CD14-positive monocyte (primary cell): Measurements from ENCODE around the gene GIMAP8. TPM values are rescaled to one million over a fixed set of nuclear protein-coding genes. Genes with fewer than 3 reads are reported as not detected.

Source experiments
- DNase-seq, 3 donors: peaks; one replicate each; pipeline ENCODE4 v3.0.0-alpha.2; 2011 to 2022
- H2AFZ ChIP-seq: 2 replicates; pipeline ENCODE4 v1.6.0; 2012; ENCODE audit warnings: mild to moderate bottlenecking, low read depth, low read length, inconsistent platforms; ENCODE audit not compliant: insufficient read depth, poor library complexity, severe bottlenecking
- H3K27ac ChIP-seq, 2 donors: 1 replicate in 1 of 2; 2 replicates in 1 of 2; pipeline ENCODE4 v1.5.1; 2012 to 2013; ENCODE audit warnings: low read length in 2 of 2, control low read depth in 1 of 2, inconsistent platforms in 1 of 2, low read depth in 1 of 2, mild to moderate bottlenecking in 1 of 2
- H3K27me3 ChIP-seq, 2 donors: one replicate each; pipeline versions ENCODE4 v1.6.0 to v1.6.1; 2011 to 2013; ENCODE audit warnings: low read length in 2 of 2; ENCODE audit not compliant: control insufficient read depth in 2 of 2, insufficient read depth in 2 of 2
- H3K36me3 ChIP-seq, 2 donors: replicated peaks in 1 of 2; 1 replicate in 1 of 2; 2 replicates in 1 of 2; pipeline versions ENCODE4 v1.5.1 to v1.6.1; 2012 to 2013; ENCODE audit warnings: low read length in 2 of 2, control low read depth in 1 of 2, inconsistent platforms in 1 of 2, mild to moderate bottlenecking in 1 of 2; ENCODE audit not compliant: insufficient read depth in 2 of 2, control insufficient read depth in 1 of 2
- H3K4me1 ChIP-seq, 2 donors: 1 replicate in 1 of 2; 2 replicates in 1 of 2; pipeline versions ENCODE4 v1.5.1 to v1.6.1; 2012 to 2013; ENCODE audit warnings: low read length in 2 of 2, control low read depth in 1 of 2, inconsistent platforms in 1 of 2, mild to moderate bottlenecking in 1 of 2, moderate library complexity in 1 of 2; ENCODE audit not compliant: insufficient read depth in 2 of 2, control insufficient read depth in 1 of 2
- H3K4me2 ChIP-seq: replicated peaks from 2 replicates; pipeline ENCODE3; 2012; ENCODE audit warnings: low read length, moderate library complexity, mild to moderate bottlenecking; ENCODE audit not compliant: poor library complexity, severe bottlenecking; ENCODE audit errors: extremely low read depth
- H3K4me3 ChIP-seq, 3 experiments: fragments of 200-600 bp in 1 of 3; sonication (generic) in 1 of 3; replicated peaks in 1 of 3; 1 replicate in 2 of 3; 2 replicates in 1 of 3; pipeline ENCODE4 v1.5.1; 2011 to 2013; ENCODE audit warnings: low read length in 3 of 3, mild to moderate bottlenecking in 3 of 3, control low read depth in 2 of 3, low read depth in 2 of 3, inconsistent platforms in 1 of 3, moderate library complexity in 1 of 3
- H3K79me2 ChIP-seq: 2 replicates; pipeline ENCODE4 v1.6.0; 2012; ENCODE audit warnings: mild to moderate bottlenecking, control low read depth, inconsistent platforms, low read length, moderate library complexity; ENCODE audit not compliant: insufficient read depth
- H3K9ac ChIP-seq: 2 replicates; pipeline ENCODE4 v1.6.0; 2017; ENCODE audit warnings: low read length, mild to moderate bottlenecking; ENCODE audit not compliant: insufficient read depth, poor library complexity, severe bottlenecking
- H3K9me3 ChIP-seq, 2 donors: replicated peaks in 1 of 2; 1 replicate in 1 of 2; 2 replicates in 1 of 2; pipeline versions ENCODE4 v1.5.1 to v1.6.1; 2012 to 2013; ENCODE audit warnings: low read length in 2 of 2, control low read depth in 1 of 2; ENCODE audit not compliant: control insufficient read depth in 1 of 2, insufficient read depth in 1 of 2
- H4K20me1 ChIP-seq: 2 replicates; pipeline ENCODE4 v1.6.0; 2012; ENCODE audit warnings: mild to moderate bottlenecking, low read length, control low read depth, moderate library complexity; ENCODE audit not compliant: insufficient read depth
- H3K27ac Mint-ChIP-seq, 7 donors: one replicate each; pipeline ENCODE4 v1.8.0; 2020; ENCODE audit warnings: mild to moderate bottlenecking in 7 of 7, mixed read lengths in 7 of 7, moderate library complexity in 6 of 7, inconsistent platforms in 2 of 7
- H3K27me3 Mint-ChIP-seq, 3 donors: one replicate each; pipeline ENCODE4 v1.8.0; 2021 to 2022; ENCODE audit warnings: low read depth in 3 of 3, mild to moderate bottlenecking in 3 of 3, mixed read lengths in 3 of 3, moderate library complexity in 3 of 3, inconsistent platforms in 1 of 3
- H3K36me3 Mint-ChIP-seq, 2 donors: one replicate each; pipeline ENCODE4 v1.8.0; 2020; ENCODE audit warnings: mixed read lengths in 2 of 2, inconsistent platforms in 1 of 2, mild to moderate bottlenecking in 1 of 2
- H3K4me1 Mint-ChIP-seq: one replicate; pipeline ENCODE4 v1.8.0; 2020; ENCODE audit warnings: mild to moderate bottlenecking, mixed read lengths
- H3K4me3 Mint-ChIP-seq, 2 donors: one replicate each; pipeline ENCODE4 v1.8.0; 2020; ENCODE audit warnings: mild to moderate bottlenecking in 2 of 2, mixed read lengths in 2 of 2, moderate library complexity in 1 of 2
- H3K9me3 Mint-ChIP-seq, 7 donors: one replicate each; pipeline ENCODE4 v1.8.0; 2020 to 2022; ENCODE audit warnings: mixed read lengths in 7 of 7, mild to moderate bottlenecking in 6 of 7, moderate library complexity in 6 of 7, inconsistent platforms in 2 of 7
- CTCF ChIP-seq: fragments of 200-600 bp; IDR thresholded peaks from one replicate; pipeline ENCODE4 v1.8.0; 2022; ENCODE audit warnings: antibody characterized with exemption, mild to moderate bottlenecking
- WGBS: methylation state at CpG from one replicate; pipeline ENCODE4 v1.1.5; 2013; ENCODE audit warnings: missing lambda C conversion rate; ENCODE audit not compliant: insufficient coverage; 5-methylcytosine and 5-hydroxymethylcytosine counted together
- intact Hi-C, 2 donors: fragments of 100-400 bp; cut with micrococcal nuclease; formaldehyde crosslinking; loops; one replicate each; pipeline versions ENCODE4 v1.15.0 to v1.15.1; 2023
- polyA plus RNA-seq, 3 donors: library from polyadenylated mRNA; depleted of rRNA in 1 of 3; unstranded in 2 of 3; stranded (reverse) in 1 of 3; fragments of 300-500 nt in 2 of 3; fragments of >200 nt in 1 of 3; fragmentation: Illumina TruSeq in 2 of 3; gene quantifications; 1 replicate in 2 of 3; 2 replicates in 1 of 3; pipeline ENCODE4 v1.2.3, GENCODE V29; 2012 to 2021

The GIMAP8 gene
- polyA plus RNA-seq, 3 donors, result 12.0 to 26.8 (median 22.5) TPM

- Mint-ChIP-seq H3K4me3 (no peak overlapping the region), H3K4me1 (peaks cover 34% of the 10 kb centered on the region), H3K9me3 (peaks cover 10 to 36% (median 26%) of the 10 kb centered on the region in 7 donors)
These were observed 73.6 kb downstream of the GIMAP8 start for GRCh38 chr7:150524018-150524417.

More at GRCh38 chr7:150524018-150524417, 73.6 kb downstream of the GIMAP8 start:
- TF ChIP-seq CTCF, result no peak
- H3K27me3 Mint-ChIP-seq, result no peaks in the 10 kb centered on the region
- intact Hi-C loops, result no loop called here
- Histone ChIP-seq H4K20me1 (peaks cover 26% of the 10 kb centered on the region), H3K4me3 (no peak overlapping the region), H3K27ac (peak overlapping the region in 1 of 2 donors; percentile 61), H3K9me3 (peaks cover 7 to 9% of the 10 kb centered on the region in 2 donors), H3K9ac (no peak overlapping the region), H3K27me3 (no peaks in the 10 kb centered on the region), H3K4me1 (peaks cover 14 to 22% of the 10 kb centered on the region in 2 donors), H2AFZ (no peak overlapping the region), H3K4me2 (no peak overlapping the region), H3K79me2 (peaks cover 23% of the 10 kb centered on the region), H3K36me3 (peaks cover 26 to 27% of the 10 kb centered on the region in 2 donors)
- H3K36me3 Mint-ChIP-seq, result peaks cover 28 to 31% of the 10 kb centered on the region in 2 donors
- WGBS, result 100% methylated on average over 1 of the region's 2 CpGs
- no peak for DNase-seq
- H3K27ac Mint-ChIP-seq, result peak overlapping the region in 1 of 7 donors; percentile 46

Other genes with a start within 250 kb of the GIMAP8 start
- gene LRRC61, start 127.3 kb upstream of the GIMAP8 start, polyA plus RNA-seq, result 1 to 10 TPM; 1.4 to 8.6 (median 5.7) TPM
- 1 to 10 TPM in 2 of 3 donors, under 1 TPM in 1; 0.55 to 1.9 (median 1.7) TPM for gene ACTR3C, start 127.1 kb upstream of the GIMAP8 start, polyA plus RNA-seq
- gene RARRES2, start 109.0 kb upstream of the GIMAP8 start, polyA plus RNA-seq, result not detected
- 10 to 100 TPM; 32.7 to 42.9 (median 39.0) TPM for gene REPIN1, start 81.8 kb upstream of the GIMAP8 start, polyA plus RNA-seq
- 1 to 10 TPM; 1.3 to 2.7 (median 1.4) TPM for gene ZNF775, start 71.3 kb upstream of the GIMAP8 start, polyA plus RNA-seq
- 100 to 1,000 TPM in 1 of 3 donors, 10 to 100 TPM in 2; 26.2 to 115 (median 54.5) TPM for gene GIMAP7, start 64.2 kb downstream of the GIMAP8 start, polyA plus RNA-seq
- 100 to 1,000 TPM in 2 of 3 donors, 10 to 100 TPM in 1; 37.3 to 269 (median 167) TPM for gene GIMAP4, start 116.8 kb downstream of the GIMAP8 start, polyA plus RNA-seq
- 10 to 100 TPM; 16.2 to 70.2 (median 57.0) TPM for gene GIMAP6, start 181.8 kb downstream of the GIMAP8 start, polyA plus RNA-seq
- gene GIMAP2, start 235.1 kb downstream of the GIMAP8 start, polyA plus RNA-seq, result 10 to 100 TPM; 45.6 to 63.8 (median 47.0) TPM